Transverse colon (tissue), 4 donors: ENCODE results near the gene STIP1. TPM values are rescaled to one million over a fixed set of nuclear protein-coding genes. Genes with fewer than 3 reads are reported as not detected.
"Not testable (repeated sequence)": the region's sequence is repeated elsewhere in the genome, so short reads cannot be mapped to it uniquely, and the experiment has no call there.

Source experiments
- DNase-seq: peaks from one replicate; pipeline ENCODE4 v3.0.0-alpha.2; 2019
- H3K27ac ChIP-seq, 4 donors: fragments of 200-600 bp; sonication (generic); 2 replicates each; pipeline ENCODE4 v1.5.1; 2016 to 2018; ENCODE audit warnings: inconsistent platforms in 4 of 4
- H3K27me3 ChIP-seq: fragments of 200-600 bp; sonication (generic); 2 replicates; pipeline ENCODE4 v1.5.1; 2017; ENCODE audit warnings: inconsistent platforms
- H3K36me3 ChIP-seq, 4 donors: fragments of 200-600 bp; sonication (generic); 2 replicates each; pipeline ENCODE4 v1.5.1; 2017 to 2019; ENCODE audit warnings: inconsistent platforms in 4 of 4
- H3K4me1 ChIP-seq, 4 donors: fragments of 200-600 bp; sonication (generic); 2 replicates each; pipeline ENCODE4 v1.5.1; 2017 to 2020; ENCODE audit warnings: inconsistent platforms in 4 of 4
- H3K4me3 ChIP-seq, 4 donors: fragments of 200-600 bp; sonication (generic); 1 replicate in 1 of 4; 2 replicates in 3 of 4; pipeline versions ENCODE4 v1.5.1 to v1.6.1; 2017 to 2019; ENCODE audit warnings: inconsistent platforms in 4 of 4
- H3K9me3 ChIP-seq, 2 donors: fragments of 200-600 bp; sonication (generic); 2 replicates each; pipeline ENCODE4 v1.5.1; 2017 to 2019; ENCODE audit warnings: inconsistent platforms in 2 of 2
- EP300 ChIP-seq: sonication (generic); formaldehyde crosslinking; IDR thresholded peaks from one replicate; pipeline ENCODE4 v1.6.1; 2017; ENCODE audit warnings: antibody characterized with exemption, low read depth
- POLR2A ChIP-seq: fragments of 450-650 bp; IDR thresholded peaks from one replicate; pipeline ENCODE4 v1.6.1; 2016; ENCODE audit warnings: antibody characterized with exemption, mild to moderate bottlenecking, moderate library complexity
- POLR2AphosphoS5 ChIP-seq, 3 donors: sonication (generic); formaldehyde crosslinking; IDR thresholded peaks; one replicate each; pipeline ENCODE4 v1.6.1; 2016; ENCODE audit warnings: antibody characterized with exemption in 3 of 3
- WGBS, 2 donors: methylation state at CpG; one replicate each; pipeline ENCODE4 v1.1.5; 2018; ENCODE audit warnings: low coverage in 1 of 2; 5-methylcytosine and 5-hydroxymethylcytosine counted together
- in situ Hi-C, 4 donors: fragments of 200-750 bp; cut with MboI; loops; one replicate each; pipeline versions ENCODE4 v1.15.0 to v1.15.1; 2017; ENCODE audit warnings: low sequenced_read_pairs in 3 of 4, low pct_ligation_motif_present in 1 of 4, low pct_unique_long_range_greater_than_20kb in 1 of 4
- intact Hi-C: fragments of 100-400 bp; cut with DNase I; formaldehyde crosslinking; loops from one replicate; pipeline ENCODE4 v1.15.1; 2023; ENCODE audit warnings: low total_unique reads
- total RNA-seq, 4 donors: library from RNA; depleted of rRNA; stranded (reverse); fragments of >200 nt; gene quantifications; one replicate each; pipeline ENCODE4 v1.1.0, GENCODE V29; 2016
- TF ChIP-seq, protein P1 (sequence below), 5 experiments: fragments of 200-600 bp in 3 of 5; fragments of 450-650 bp in 2 of 5; sonication (generic) in 3 of 5; IDR thresholded peaks; 1 replicate in 2 of 5; 2 replicates in 3 of 5; pipeline ENCODE4 v1.5.1; 2016 to 2017; ENCODE audit warnings: antibody characterized with exemption in 5 of 5, inconsistent platforms in 3 of 5, mild to moderate bottlenecking in 2 of 5, moderate library complexity in 1 of 5

STIP1 gene
- total RNA-seq, 4 donors from 2014 or later = 45.3 to 181 (median 65.9) TPM

DNA sequence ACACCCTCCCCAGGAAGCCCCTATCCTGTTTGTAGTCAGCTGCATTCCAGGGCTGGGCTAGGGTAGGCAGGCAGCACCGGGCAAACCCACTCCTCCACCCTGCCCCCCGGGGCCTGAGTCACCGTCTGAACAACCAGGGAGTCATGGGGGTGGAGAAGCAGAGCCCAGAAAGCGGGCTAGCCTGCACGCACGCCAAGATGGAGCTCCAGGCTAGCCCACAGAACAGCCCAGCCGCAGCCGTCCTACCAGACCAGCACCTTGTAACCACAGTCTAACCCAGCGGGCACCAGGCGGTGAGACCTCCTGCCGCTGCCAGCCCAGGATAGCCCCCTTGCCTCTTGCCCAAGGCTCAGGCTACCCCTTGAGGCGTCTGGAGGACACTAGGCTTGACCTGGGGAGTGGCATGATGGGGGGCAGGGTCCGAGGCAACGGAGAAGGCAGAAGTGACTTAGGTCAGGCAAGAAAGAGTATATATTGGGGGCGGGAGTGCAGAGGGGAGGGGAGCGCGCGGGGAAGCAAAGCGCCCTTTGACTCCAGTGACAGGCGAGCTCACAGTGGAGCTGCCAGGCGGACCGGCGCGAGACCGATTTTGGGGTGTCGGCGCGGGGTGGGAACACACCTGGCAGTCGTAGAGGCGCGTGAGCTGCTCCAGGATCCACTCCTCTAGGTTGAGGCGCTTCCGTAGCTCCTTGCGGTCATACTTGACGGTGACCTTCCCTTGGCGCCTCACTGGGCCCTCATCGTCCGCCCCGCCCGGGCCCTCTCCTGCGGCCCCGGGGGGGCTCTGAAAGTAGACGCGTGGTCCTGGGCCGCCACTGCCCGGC, 60.0 kb downstream of the STIP1 start:
- TF ChIP-seq, protein P1, sequence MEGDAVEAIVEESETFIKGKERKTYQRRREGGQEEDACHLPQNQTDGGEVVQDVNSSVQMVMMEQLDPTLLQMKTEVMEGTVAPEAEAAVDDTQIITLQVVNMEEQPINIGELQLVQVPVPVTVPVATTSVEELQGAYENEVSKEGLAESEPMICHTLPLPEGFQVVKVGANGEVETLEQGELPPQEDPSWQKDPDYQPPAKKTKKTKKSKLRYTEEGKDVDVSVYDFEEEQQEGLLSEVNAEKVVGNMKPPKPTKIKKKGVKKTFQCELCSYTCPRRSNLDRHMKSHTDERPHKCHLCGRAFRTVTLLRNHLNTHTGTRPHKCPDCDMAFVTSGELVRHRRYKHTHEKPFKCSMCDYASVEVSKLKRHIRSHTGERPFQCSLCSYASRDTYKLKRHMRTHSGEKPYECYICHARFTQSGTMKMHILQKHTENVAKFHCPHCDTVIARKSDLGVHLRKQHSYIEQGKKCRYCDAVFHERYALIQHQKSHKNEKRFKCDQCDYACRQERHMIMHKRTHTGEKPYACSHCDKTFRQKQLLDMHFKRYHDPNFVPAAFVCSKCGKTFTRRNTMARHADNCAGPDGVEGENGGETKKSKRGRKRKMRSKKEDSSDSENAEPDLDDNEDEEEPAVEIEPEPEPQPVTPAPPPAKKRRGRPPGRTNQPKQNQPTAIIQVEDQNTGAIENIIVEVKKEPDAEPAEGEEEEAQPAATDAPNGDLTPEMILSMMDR (IDR thresholded peaks at IDR 0.05) = peak in 2 of 5 experiments; percentile 13 to 21
- TF ChIP-seq POLR2AphosphoS5 (IDR thresholded peaks at IDR 0.05) (peak in 2 of 3 donors; percentile 17 to 58), POLR2A (peak; percentile 68), EP300 (no peak)
- Histone ChIP-seq H3K27ac (peak overlapping the region; percentile 90 to 99 (median 94)), H3K4me1 (peaks cover 24 to 47% (median 38%) of the 10 kb centered on the region in 4 donors), H3K9me3 (no peaks in the 10 kb centered on the region), H3K4me3 (peak overlapping the region; percentile 62 to 78 (median 70)), H3K27me3 (no peaks in the 10 kb centered on the region), H3K36me3 (no peaks in the 10 kb centered on the region)
- intact Hi-C loops = no loop called here
- in situ Hi-C loops = no loop called here
- WGBS, 2 donors = 2% methylated on average over 21 of the region's 46 CpGs; no CpG with 5 or more reads in 1 of the 2 donors
- peak; percentile 77 for DNase-seq

DNA sequence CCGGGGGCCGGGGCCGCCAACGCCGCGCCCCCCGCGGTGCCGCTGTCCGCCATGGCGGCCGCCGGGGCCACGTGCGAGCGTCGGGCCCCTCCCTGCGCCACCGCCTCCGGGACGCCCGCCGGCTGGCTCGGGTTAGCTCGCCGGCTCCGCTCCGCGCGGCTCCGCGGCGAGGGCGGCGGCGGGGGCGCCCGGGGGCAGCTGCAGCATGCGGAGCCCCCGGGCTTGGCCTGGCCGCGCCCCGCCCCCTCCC, 60.6 kb downstream of the STIP1 start:
- Histone ChIP-seq H3K27ac (peak overlapping the region; percentile 90 to 99 (median 94)), H3K4me1 (peaks cover 24 to 49% (median 40%) of the 10 kb centered on the region in 4 donors)

DNA sequence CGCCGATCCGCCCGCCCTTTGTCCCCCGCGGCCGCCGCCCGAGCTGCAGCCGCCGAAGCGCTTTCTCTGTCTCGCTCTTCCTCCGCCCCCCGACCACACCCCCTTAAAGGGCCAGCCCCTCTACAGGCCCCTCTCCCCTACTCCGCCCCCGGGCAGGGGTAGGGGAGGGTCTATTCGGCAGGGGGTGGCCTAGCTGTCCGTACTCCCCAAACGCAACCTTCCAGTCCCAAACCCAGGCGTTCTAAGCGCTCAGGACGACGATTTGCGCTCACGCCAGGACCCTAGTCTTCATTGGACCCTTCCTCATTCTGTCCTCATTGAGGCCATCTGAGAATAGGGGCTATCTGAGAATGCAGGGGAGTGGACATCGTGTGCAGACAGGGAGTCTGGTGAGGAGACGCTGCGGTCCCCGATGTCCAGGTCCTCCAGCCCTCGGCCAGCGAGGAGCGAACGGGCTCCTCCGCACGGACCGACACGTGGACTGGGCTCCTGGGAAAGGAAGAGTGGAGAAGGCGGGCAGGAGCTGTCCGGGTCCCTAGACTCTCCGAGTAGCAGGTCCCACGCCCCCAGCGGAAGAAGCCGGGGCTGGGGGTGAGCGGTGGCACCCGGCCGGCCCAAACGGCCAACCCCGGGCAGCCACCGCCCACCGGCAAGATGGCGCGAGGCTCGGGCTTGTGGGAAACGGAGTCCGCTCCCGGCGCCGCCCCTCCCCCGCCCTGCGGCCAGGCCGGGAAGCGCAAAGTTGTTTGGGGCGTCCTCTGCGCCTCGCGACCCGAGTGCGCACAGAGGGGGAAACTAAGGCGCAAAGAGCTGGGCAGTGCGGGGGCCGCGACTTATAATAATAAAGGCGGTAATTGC, 61.1 kb downstream of the STIP1 start, which contains the start of gene PPP1R14B:
TSS of gene PPP1R14B (minus strand) at position 73 of the 858 bp plus-strand sequence. CDS start 270 bp downstream, outside the sequence.
- Histone ChIP-seq H3K4me1 (peaks cover 23 to 50% (median 41%) of the 10 kb centered on the region in 4 donors), H3K4me3 (peak within 1 kb of the TSS; percentile 62 to 78 (median 70)), H3K36me3 (no peaks in the 10 kb centered on the region), H3K27ac (peak within 1 kb of the TSS; percentile 90 to 99 (median 94)), H3K9me3 (no peaks in the 10 kb centered on the region), H3K27me3 (no peaks in the 10 kb centered on the region)
- intact Hi-C loops = no loop called here
- peak; percentile 92 for DNase-seq
- peak; percentile 54 for TF ChIP-seq POLR2A
- no peak for TF ChIP-seq EP300
- TF ChIP-seq POLR2AphosphoS5 (IDR thresholded peaks at IDR 0.05) = peak in 2 of 3 donors; percentile 48 to 65
- TF ChIP-seq, protein P1 (IDR thresholded peaks at IDR 0.05) = peak in 3 of 5 experiments; percentile 16 to 39 (median 21)
- 2% methylated on average over 45 of the region's 74 CpGs; no CpG with 5 or more reads in 1 of the 2 donors for WGBS, 2 donors
- in situ Hi-C loops = no loop called here

More for the DNA sequence above, 60.6 kb downstream of the STIP1 start:
- H3K9me3 ChIP-seq, H3K27me3 ChIP-seq, intact Hi-C loops, H3K36me3 ChIP-seq, in situ Hi-C loops, DNase-seq: not testable (repeated sequence)
- H3K4me3 ChIP-seq = peak overlapping the region; percentile 62 to 78 (median 70)
- WGBS, 2 donors = 1% methylated on average over 23 of the region's 43 CpGs; no CpG with 5 or more reads in 1 of the 2 donors

DNA sequence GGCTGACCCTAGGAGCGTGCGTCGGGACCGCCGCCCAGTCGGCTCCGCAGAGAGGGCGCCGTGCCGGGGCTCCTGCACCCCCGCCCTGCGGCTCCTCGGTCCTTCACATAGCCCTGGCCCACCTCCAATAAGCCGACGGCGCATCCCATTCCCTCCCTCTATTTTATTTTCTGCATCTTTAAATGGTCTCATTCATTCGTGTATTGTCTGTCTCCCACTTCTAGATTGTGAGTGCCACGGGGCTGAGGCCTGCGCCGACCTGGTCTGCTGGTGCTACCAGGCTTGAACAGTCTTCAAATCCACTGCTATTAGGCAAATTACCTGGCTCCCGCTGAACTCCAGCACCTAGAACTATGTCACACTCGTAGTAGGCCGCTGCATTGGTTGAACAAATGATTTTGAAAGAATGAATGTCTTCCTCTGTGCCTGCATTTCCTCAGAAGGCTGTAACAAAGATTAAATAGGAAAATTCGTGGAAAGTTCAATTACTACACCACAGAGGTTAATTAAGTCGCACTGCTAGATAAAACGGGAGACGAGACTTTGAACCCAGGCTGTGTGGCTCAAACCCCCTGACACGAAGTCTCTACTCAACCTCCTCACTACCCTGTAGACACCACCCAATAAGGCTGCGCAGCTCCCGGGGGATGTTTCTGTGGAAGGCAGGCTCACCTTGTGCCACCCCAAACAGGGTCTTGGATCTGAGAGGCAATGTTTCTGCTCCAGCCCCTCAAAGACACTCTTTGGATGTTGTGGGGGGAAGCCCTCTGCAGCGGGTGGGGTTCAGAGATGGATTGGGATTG, 62.0 kb downstream of the STIP1 start:
- peak overlapping the region; percentile 12 to 68 (median 64) for H3K4me3 ChIP-seq
- no peaks in the 10 kb centered on the region for H3K27me3 ChIP-seq
- intact Hi-C loops (no loop called here), in situ Hi-C loops (no loop called here)
- H3K36me3 ChIP-seq = no peaks in the 10 kb centered on the region
- H3K9me3 ChIP-seq = no peaks in the 10 kb centered on the region
- DNase-seq = peak; percentile 29
- peak overlapping the region; percentile 90 to 99 (median 94) for H3K27ac ChIP-seq
- TF ChIP-seq POLR2AphosphoS5 (IDR thresholded peaks at IDR 0.05) = no peak
- TF ChIP-seq EP300 = no peak
- TF ChIP-seq, protein P1 (IDR thresholded peaks at IDR 0.05) = no peak
- no peak for TF ChIP-seq POLR2A
- peaks cover 21 to 50% (median 42%) of the 10 kb centered on the region in 4 donors for H3K4me1 ChIP-seq
- WGBS, 2 donors = 43 to 50% methylated on average over 12 to 31 of the region's 31 CpGs
